ENCODE results near the gene XKR3.

DNA sequence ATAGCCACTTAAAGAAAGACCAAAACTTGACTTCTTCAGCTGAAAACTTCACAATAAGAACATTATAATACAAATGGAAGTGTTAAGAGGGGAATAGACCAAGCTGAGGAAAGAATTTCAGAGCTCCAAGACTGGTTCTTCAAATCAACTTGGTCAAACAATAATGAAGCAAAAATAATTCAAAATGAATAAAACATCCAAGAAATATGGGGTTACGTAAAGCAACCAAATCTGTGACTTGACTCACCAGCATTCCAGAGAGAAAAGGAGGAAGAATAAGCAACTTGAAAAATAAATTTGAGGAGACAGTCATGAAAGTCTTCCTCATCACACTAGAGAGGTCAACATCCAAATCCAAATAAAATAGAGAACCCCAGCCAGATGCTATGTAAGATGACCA lies 31.4 kb downstream of the XKR3 start:
- TF ChIP-seq, protein P1, sequence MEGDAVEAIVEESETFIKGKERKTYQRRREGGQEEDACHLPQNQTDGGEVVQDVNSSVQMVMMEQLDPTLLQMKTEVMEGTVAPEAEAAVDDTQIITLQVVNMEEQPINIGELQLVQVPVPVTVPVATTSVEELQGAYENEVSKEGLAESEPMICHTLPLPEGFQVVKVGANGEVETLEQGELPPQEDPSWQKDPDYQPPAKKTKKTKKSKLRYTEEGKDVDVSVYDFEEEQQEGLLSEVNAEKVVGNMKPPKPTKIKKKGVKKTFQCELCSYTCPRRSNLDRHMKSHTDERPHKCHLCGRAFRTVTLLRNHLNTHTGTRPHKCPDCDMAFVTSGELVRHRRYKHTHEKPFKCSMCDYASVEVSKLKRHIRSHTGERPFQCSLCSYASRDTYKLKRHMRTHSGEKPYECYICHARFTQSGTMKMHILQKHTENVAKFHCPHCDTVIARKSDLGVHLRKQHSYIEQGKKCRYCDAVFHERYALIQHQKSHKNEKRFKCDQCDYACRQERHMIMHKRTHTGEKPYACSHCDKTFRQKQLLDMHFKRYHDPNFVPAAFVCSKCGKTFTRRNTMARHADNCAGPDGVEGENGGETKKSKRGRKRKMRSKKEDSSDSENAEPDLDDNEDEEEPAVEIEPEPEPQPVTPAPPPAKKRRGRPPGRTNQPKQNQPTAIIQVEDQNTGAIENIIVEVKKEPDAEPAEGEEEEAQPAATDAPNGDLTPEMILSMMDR (conservative IDR thresholded peaks at IDR 0.05; ENCODE audit: low read depth, low read length): no peak
- TF ChIP-seq EZH2 (IDR thresholded peaks at IDR 0.05; ENCODE audit: low read length, unreplicated experiment) (no peak), EZH2phosphoT487 (IDR thresholded peaks at IDR 0.05; ENCODE audit: borderline replicate concordance, low read length) (no peak)
